ENCODE data around the gene ENPP6.

The ENPP6 gene

DNA sequence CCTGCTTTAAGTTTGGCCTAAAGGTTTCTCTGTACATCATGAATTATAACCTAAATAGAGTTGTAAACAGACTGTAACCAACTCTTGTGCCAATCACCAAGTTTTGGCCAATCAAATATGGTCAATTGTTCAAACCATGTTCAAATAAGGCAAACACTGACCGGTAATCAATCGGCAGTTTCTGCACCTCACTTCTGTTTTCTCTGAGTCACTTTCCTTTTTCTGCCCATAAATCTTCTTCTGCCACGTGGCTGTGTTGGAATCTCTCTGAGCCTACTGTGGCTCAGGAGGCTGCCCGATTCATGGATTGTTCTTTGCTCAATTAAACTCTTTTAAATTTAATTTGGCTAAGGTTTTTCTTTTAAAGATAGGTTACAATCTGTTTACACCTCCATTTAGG lies 16.5 kb upstream of the ENPP6 start:
- no peak for TF ChIP-seq CTCF (IDR thresholded peaks at IDR 0.05; ENCODE audit: low read depth, low read length)
- H3K4me3 ChIP-seq (ENCODE audit: low read depth, low read length): no peak overlapping the region

DNA sequence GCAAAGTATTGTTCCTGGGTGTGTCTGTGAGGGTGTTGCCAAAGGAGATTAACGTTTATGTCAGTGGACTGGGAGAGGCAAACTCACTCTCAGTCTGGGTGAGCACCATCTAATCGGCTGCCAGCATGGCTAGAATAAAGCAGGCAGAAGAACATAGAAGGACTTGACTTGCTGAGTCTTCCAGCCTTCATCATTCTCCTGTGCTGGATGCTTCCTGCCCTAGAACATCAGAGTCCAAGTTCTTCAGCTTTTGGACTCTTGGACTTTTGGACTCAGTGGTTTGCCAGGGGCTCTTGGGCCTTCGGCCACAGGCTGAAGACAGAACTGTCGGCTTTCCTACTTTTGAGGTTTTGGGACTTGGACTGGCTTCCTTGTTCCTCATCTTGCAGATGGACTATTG lies 15.3 kb upstream of the ENPP6 start:
- no peak overlapping the region for H3K4me3 ChIP-seq (ENCODE audit: low read depth, low read length)

DNA sequence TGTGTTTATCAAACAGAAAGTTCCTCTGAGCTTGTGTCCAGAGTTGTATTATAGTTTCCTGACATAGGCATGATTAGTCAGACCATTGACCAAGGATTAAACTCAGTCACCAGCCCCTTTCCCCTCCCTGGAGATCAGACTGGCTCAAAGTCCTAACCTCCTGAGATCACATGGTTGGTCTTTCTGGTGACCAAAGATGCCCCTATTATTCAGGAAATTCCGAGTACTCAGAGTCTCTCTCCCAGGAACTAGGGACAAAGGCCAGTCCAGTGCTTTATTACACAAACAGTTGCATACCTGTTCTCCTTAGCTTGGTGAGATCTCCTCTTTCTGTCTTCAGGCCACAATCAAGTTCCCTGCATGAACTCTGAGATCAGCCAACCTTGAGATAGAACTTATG lies 14.5 kb upstream of the ENPP6 start:
- no peak for TF ChIP-seq CTCF (IDR thresholded peaks at IDR 0.05; ENCODE audit: low read depth, low read length)
- no peak overlapping the region for H3K4me3 ChIP-seq (ENCODE audit: low read depth, low read length)

More for the DNA sequence above, 15.3 kb upstream of the ENPP6 start:
- no peak for TF ChIP-seq CTCF (IDR thresholded peaks at IDR 0.05; ENCODE audit: low read depth, low read length)

- no peak for TF ChIP-seq CTCF (IDR thresholded peaks at IDR 0.05; ENCODE audit: low read depth, low read length)
Measured at GRCh38 chr4:184231573-184231972, 13.9 kb upstream of the ENPP6 start.

GRCh38 chr4:184228056-184228705 lies 10.5 kb upstream of the ENPP6 start:
- no peak for TF ChIP-seq CTCF (IDR thresholded peaks at IDR 0.05; ENCODE audit: low read depth, low read length)
- no peak overlapping the region for H3K4me3 ChIP-seq (ENCODE audit: low read depth, low read length)

More at GRCh38 chr4:184231573-184231972, 13.9 kb upstream of the ENPP6 start:
- H3K4me3 ChIP-seq (ENCODE audit: low read depth, low read length): no peak overlapping the region

DNA sequence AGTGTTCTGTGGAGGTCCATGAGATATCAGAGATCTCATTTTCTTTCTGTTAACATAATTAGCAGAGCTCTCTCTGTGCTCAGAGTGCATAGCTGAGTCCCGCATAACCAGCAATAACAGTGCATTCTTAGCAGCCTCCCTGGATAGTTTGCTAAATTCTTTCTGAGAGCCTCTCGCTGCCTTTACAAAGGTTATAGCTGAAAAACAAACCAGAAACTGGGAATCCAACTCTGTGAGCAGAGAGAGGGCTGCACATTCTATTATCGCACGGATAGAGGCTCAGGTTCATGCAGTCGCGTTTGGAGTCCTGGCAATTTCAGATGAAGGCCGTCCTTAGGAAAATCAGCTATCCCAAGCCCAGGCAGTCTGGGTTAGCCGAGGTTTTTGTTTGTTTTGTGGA lies 1.2 kb downstream of the ENPP6 start:
- no peak for TF ChIP-seq CTCF (IDR thresholded peaks at IDR 0.05; ENCODE audit: low read depth, low read length)
- H3K4me3 ChIP-seq (ENCODE audit: low read depth, low read length): no peak overlapping the region

GRCh38 chr4:184215709-184216328 lies 1.9 kb downstream of the ENPP6 start:
- H3K4me3 ChIP-seq (ENCODE audit: low read depth, low read length): no peak overlapping the region
- TF ChIP-seq CTCF (IDR thresholded peaks at IDR 0.05; ENCODE audit: low read depth, low read length): no peak
